HG03571 (cell line): ENCODE measurements around the gene MLANA.

Experiments used
- ATAC-seq: cut with Tn5 transposase; IDR thresholded peaks from one replicate; pipeline ENCODE4 v1.9.1; 2021; ENCODE audit not compliant: unreplicated experiment

Gene MLANA

DNA sequence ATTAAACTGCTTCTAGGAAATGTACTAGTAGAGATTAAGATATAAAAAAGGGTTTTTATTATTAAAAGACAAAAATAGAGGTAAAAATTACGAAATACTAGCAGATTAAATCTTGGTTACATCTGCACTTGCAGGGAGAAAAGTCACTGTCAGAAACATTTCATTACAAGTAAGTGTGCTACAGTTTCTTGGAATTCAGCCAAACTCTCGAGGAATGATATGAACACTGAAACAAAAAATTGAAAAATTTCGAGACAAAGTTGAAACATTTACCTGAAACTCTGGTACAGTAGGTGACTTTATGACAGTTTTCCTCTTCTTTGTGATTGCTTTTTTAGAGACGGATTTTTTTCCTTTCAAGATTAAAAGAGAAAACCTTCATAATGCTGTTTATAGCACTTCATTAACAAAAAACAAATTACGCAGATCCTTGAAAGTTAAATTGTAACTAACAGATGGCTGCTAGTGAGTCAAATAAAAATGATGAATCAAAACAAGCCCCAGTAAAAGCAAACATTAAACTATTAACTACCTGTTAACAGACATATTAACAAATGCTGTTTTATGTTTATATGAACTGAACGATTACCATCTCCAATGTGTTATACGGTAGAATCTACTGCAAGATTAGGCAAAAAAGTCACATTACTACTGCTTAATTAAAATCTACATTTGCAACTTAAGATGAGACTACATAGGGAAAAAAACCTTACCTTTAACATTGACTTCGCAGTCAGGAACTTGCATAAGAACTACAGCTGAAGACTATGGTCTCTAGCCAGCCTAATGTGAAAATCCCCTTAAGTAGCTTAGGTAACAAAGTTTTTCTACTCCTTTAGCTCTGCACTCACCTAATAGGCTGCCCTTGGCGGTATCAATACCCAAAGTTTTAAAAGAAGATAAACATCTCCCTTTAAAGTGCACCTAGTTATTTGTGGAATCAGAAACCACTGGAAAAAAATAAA lies 63.3 kb downstream of the MLANA start:
- no peak for ATAC-seq

DNA sequence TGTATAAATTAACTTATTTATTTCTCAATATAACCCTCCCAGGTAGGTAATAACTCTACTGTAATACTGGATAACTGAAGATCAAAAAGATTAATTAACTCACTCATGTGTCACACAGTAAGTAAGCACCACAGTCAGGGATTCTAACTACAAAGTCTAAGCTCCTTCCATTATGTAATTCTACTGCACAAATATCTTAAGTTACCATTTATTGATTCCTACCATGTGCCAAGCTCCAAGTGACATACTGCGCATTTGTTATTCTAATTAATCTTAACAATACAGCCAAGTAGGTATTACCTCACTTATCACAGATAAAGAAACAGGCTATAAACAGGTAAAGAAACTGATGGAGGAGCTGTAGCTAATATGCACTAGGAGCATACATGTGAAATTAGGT lies 66.5 kb downstream of the MLANA start:
- ATAC-seq, result no peak

DNA sequence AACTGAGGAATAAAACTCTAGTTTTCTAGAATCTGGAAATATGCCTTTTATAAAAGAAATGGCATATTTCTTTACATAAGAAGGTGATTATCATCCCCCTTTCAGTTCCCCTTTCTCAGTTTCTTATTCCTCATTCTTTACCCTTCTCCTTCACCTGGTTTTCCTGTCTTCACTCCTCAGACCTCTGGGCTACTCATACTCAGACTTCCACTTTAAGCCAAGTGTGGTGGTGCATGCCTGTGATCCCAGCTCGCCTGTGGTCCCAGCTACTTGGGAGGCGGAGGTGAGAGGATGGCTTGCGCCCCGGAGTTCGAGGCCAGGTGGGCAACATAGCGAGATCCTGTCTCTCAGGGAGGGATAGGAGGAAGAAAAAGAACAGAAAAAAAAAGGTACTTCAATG lies 67.6 kb downstream of the MLANA start:
- ATAC-seq, result no peak
